SU-DHL-6 (cell line): Measurements from ENCODE around the gene ZNF629.
"Not testable (repeated sequence)": the region's sequence is repeated elsewhere in the genome, so short reads cannot be mapped to it uniquely, and the experiment has no call there.

Experiments used
- H2AFZ ChIP-seq: fragments of 200-600 bp; sonication (generic); 2 replicates; pipeline ENCODE4 v1.6.1; 2014; ENCODE audit warnings: low read depth, mild to moderate bottlenecking, moderate library complexity, mixed read lengths, antibody characterized with exemption, low read length; ENCODE audit not compliant: severe bottlenecking
- H3F3A ChIP-seq: fragments of 200-600 bp; shearing (Covaris generic); 2 replicates; pipeline ENCODE4 v1.6.0; 2016; ENCODE audit warnings: antibody characterized with exemption, mild to moderate bottlenecking; ENCODE audit not compliant: insufficient read depth
- H3K27ac ChIP-seq: fragments of 200-600 bp; sonication (generic); 2 replicates; pipeline ENCODE4 v1.5.1; 2016; ENCODE audit warnings: low read depth, mild to moderate bottlenecking, low read length, moderate library complexity, mixed read lengths
- H3K27me3 ChIP-seq: fragments of 200-600 bp; sonication (generic), shearing (Covaris generic); 2 replicates; pipeline ENCODE4 v1.6.0; 2014; ENCODE audit warnings: mild to moderate bottlenecking, low read length
- H3K36me3 ChIP-seq: fragments of 200-600 bp; sonication (generic); 2 replicates; pipeline ENCODE4 v1.6.1; 2014; ENCODE audit warnings: mild to moderate bottlenecking, low read length, mixed read lengths
- H3K4me2 ChIP-seq: fragments of 300-600, 200-600 bp; shearing (Covaris generic), sonication (generic); 2 replicates; pipeline ENCODE4 v1.6.0; 2014; ENCODE audit warnings: low read length, low read depth, mild to moderate bottlenecking; ENCODE audit not compliant: poor library complexity, severe bottlenecking
- H3K4me3 ChIP-seq: fragments of 200-600 bp; sonication (generic); 2 replicates; pipeline ENCODE4 v1.5.1; 2014; ENCODE audit warnings: antibody characterized with exemption, low read length, mild to moderate bottlenecking, mixed read lengths; ENCODE audit not compliant: insufficient read depth, poor library complexity, severe bottlenecking
- H3K79me2 ChIP-seq: fragments of 200-600 bp; sonication (generic); 2 replicates; pipeline ENCODE4 v1.6.1; 2014; ENCODE audit warnings: mild to moderate bottlenecking, low read length, moderate library complexity; ENCODE audit not compliant: insufficient read depth
- H3K9ac ChIP-seq: fragments of 200-600 bp; sonication (generic); 2 replicates; pipeline ENCODE4 v1.7.0; 2014; ENCODE audit warnings: mild to moderate bottlenecking, low read length
- H3K9me2 ChIP-seq: fragments of 200-600 bp; sonication (generic); replicated peaks from 2 replicates; pipeline ENCODE4 v1.6.1; 2014; ENCODE audit warnings: low read length; ENCODE audit not compliant: insufficient read depth
- H3K9me3 ChIP-seq: fragments of 200-600 bp; sonication (generic); 2 replicates; pipeline ENCODE4 v1.6.1; 2014; ENCODE audit warnings: low read length, mixed read lengths; ENCODE audit not compliant: insufficient read depth
- H4K20me1 ChIP-seq: fragments of 200-600 bp; sonication (generic); 2 replicates; pipeline ENCODE4 v1.6.1; 2014; ENCODE audit warnings: low read depth, mild to moderate bottlenecking, antibody characterized with exemption, low read length, moderate library complexity, mixed read lengths
- CTCF ChIP-seq: fragments of 200-600 bp; sonication (generic); IDR thresholded peaks from one replicate; pipeline ENCODE4 v1.5.1; 2017; ENCODE audit warnings: antibody characterized with exemption, mild to moderate bottlenecking, low read length, moderate library complexity; ENCODE audit not compliant: insufficient read depth, poor library complexity, severe bottlenecking
- EZH2phosphoT487 ChIP-seq: fragments of 200-600 bp; sonication (generic), shearing (Covaris generic); conservative IDR thresholded peaks from 2 replicates; pipeline ENCODE4 v1.6.1; 2018; ENCODE audit warnings: mild to moderate bottlenecking, antibody characterized with exemption, low read length, moderate library complexity, mixed read lengths

Gene ZNF629

GRCh38 chr16:30816769-30817168, 29.8 kb upstream of the ZNF629 start:
- Histone ChIP-seq H3K27ac (no peak overlapping the region), H2AFZ (no peak overlapping the region)

DNA sequence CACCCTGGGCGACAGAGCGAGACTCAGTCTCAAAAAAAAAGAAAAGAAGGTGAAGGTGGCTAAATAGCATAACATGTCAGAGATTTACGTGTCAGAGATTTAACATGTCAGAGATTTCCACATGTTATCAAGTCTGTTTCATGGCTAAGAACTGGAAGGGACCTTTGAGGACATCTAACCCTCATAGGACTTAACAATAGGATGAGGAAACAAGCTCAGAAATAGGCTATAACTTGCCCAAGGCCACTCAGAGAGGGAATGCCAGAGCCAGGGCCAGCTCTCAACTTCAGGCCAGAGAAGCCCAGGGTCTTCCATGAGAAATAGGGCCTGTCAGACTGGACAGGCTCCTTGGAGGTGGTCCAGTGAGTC, 26.8 kb upstream of the ZNF629 start:
- peak overlapping the region; percentile 73 for H3K4me2 ChIP-seq
- H3F3A ChIP-seq: no peaks in the 10 kb centered on the region
- peak overlapping the region; percentile 68 for H3K9ac ChIP-seq
- no peaks in the 10 kb centered on the region for H3K9me2 ChIP-seq
- H2AFZ ChIP-seq: peak overlapping the region; percentile 99
- H3K27ac ChIP-seq: peak overlapping the region; percentile 8; the same call in 1 of the 2 replicates
- H3K27me3 ChIP-seq: no peaks in the 10 kb centered on the region
- H3K4me3 ChIP-seq: peak overlapping the region; percentile 46
- no peaks in the 10 kb centered on the region for H3K79me2 ChIP-seq
- H3K36me3 ChIP-seq: no peaks in the 10 kb centered on the region
- H3K9me3 ChIP-seq: no peaks in the 10 kb centered on the region
- TF ChIP-seq EZH2phosphoT487 (no peak), CTCF (no peak)
- no peaks in the 10 kb centered on the region for H4K20me1 ChIP-seq

More at GRCh38 chr16:30816769-30817168, 29.8 kb upstream of the ZNF629 start:
- H3K9ac ChIP-seq: no peak overlapping the region
- no peak overlapping the region for H3K4me2 ChIP-seq
- H3K9me2 ChIP-seq: no peaks in the 10 kb centered on the region
- no peaks in the 10 kb centered on the region for H3F3A ChIP-seq
- H3K4me3 ChIP-seq: no peak overlapping the region
- H3K36me3 ChIP-seq: no peaks in the 10 kb centered on the region
- TF ChIP-seq EZH2phosphoT487 (no peak), CTCF (no peak)
- no peaks in the 10 kb centered on the region for H3K79me2 ChIP-seq
- H3K9me3 ChIP-seq: no peaks in the 10 kb centered on the region
- H3K27me3 ChIP-seq: no peaks in the 10 kb centered on the region
- H4K20me1 ChIP-seq: no peaks in the 10 kb centered on the region

DNA sequence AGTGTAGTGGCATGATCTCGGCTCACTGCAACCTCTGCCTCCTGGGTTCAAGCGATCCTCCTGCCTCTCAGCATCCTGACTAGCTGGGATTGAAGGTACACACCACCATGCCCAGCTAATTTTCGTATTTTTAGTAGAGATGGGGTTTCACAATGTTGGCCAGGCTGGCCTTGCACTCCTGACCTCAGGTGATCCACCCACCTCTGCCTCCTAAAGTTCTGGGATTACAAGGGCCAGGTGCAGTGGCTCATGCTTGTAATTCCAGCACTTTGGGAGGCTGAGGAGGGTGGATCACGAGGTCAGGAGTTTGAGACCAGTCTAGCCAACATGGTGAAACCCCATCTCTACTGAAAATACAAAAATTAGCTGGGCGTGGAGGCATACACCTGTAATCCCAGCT, 22.7 kb upstream of the ZNF629 start:
- not testable (repeated sequence) for H3K36me3 ChIP-seq, H3K79me2 ChIP-seq, H3K9me2 ChIP-seq, H3K27me3 ChIP-seq, H3F3A ChIP-seq, H4K20me1 ChIP-seq, H3K27ac ChIP-seq, H3K4me2 ChIP-seq, H3K4me3 ChIP-seq, H2AFZ ChIP-seq, H3K9me3 ChIP-seq, H3K9ac ChIP-seq

DNA sequence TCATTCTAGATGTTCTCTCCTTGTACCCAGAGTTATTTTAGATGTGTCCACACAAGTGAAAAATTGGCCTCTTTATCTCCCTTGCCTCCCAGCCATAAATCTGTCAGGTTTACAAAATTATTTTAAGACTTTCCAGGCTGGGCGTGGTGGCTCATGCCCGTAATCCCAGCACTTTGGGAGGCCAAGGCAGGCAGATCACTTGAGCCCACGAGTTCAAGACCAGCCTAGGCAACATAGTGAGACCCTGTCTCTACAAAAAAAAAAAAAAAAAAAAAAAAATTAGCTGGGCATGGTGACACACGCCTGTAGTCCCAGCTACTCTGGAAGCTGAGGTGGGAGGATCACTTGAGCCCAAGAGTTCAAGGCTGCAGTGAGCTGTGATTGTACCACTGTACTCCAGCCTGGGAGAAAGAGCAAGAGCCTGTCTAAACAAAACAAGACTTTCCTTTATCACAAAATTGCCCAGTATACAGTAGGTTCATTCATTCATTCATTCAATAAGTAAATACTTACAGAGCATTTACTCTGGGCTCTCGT, 22.0 kb upstream of the ZNF629 start:
- H3K9me2 ChIP-seq, H3K9ac ChIP-seq, H3F3A ChIP-seq, H4K20me1 ChIP-seq, H3K4me3 ChIP-seq, H3K9me3 ChIP-seq, H3K79me2 ChIP-seq, H3K27ac ChIP-seq, H3K36me3 ChIP-seq, H2AFZ ChIP-seq, H3K27me3 ChIP-seq, H3K4me2 ChIP-seq: not testable (repeated sequence)
